Smooth muscle cell (in vitro differentiated cells): ENCODE data around the gene PDPK1. TPM values are rescaled to one million over a fixed set of nuclear protein-coding genes. Genes with fewer than 3 reads are reported as not detected.
"Not testable (repeated sequence)": the region's sequence is repeated elsewhere in the genome, so short reads cannot be mapped to it uniquely, and the experiment has no call there.

Experiments
- DNase-seq: peaks from one replicate; lab custom pipeline; 2025; ENCODE audit not compliant: unreplicated experiment; lab: John Stamatoyannopoulos, UW
- H2AFZ ChIP-seq: fragments of 200-600 bp; sonication (generic); 2 replicates; pipeline ENCODE4 v1.6.0; 2016; ENCODE audit warnings: antibody characterized with exemption, low read depth, mild to moderate bottlenecking
- H3F3A ChIP-seq: fragments of 200-600 bp; sonication (generic); 2 replicates; pipeline ENCODE4 v1.6.0; 2017; ENCODE audit warnings: antibody characterized with exemption, low read depth
- H3K27ac ChIP-seq: fragments of 200-600 bp; sonication (generic); 2 replicates; pipeline ENCODE4 v1.5.1; 2016; ENCODE audit warnings: low read depth, mild to moderate bottlenecking
- H3K27me3 ChIP-seq: fragments of 200-600 bp; sonication (generic); 2 replicates; pipeline ENCODE4 v1.6.1; 2016; ENCODE audit warnings: low read depth, mild to moderate bottlenecking
- H3K36me3 ChIP-seq: fragments of 200-600 bp; sonication (generic); 2 replicates; pipeline ENCODE4 v1.5.1; 2016; ENCODE audit warnings: low read depth
- H3K4me1 ChIP-seq: fragments of 200-600 bp; sonication (generic); 2 replicates; pipeline ENCODE4 v1.5.1; 2016; ENCODE audit warnings: low read depth
- H3K4me2 ChIP-seq: fragments of 200-600 bp; sonication (generic); 2 replicates; pipeline ENCODE4 v1.6.0; 2016; ENCODE audit warnings: mild to moderate bottlenecking
- H3K4me3 ChIP-seq: fragments of 200-600 bp; sonication (generic); 2 replicates; pipeline ENCODE4 v1.5.1; 2016; ENCODE audit warnings: mild to moderate bottlenecking
- H3K79me2 ChIP-seq: fragments of 200-600 bp; sonication (generic); 2 replicates; pipeline ENCODE4 v1.6.0; 2016; ENCODE audit warnings: low read depth, mild to moderate bottlenecking
- H3K9ac ChIP-seq: fragments of 200-600 bp; sonication (generic); 2 replicates; pipeline ENCODE4 v1.6.0; 2016; ENCODE audit warnings: low read depth
- H3K9me3 ChIP-seq: fragments of 200-600 bp; sonication (generic); replicated peaks from 2 replicates; pipeline ENCODE4 v1.5.1; 2016; ENCODE audit warnings: low read depth
- H4K20me1 ChIP-seq: fragments of 200-600 bp; sonication (generic); 2 replicates; pipeline ENCODE4 v1.6.0; 2016; ENCODE audit warnings: low read depth
- CTCF ChIP-seq: fragments of 200-600 bp; sonication (generic); IDR thresholded peaks from 2 replicates; pipeline ENCODE4 v1.5.1; 2017; ENCODE audit warnings: borderline replicate concordance, mild to moderate bottlenecking, antibody characterized with exemption; ENCODE audit not compliant: insufficient read depth, poor library complexity, severe bottlenecking
- WGBS: methylation state at CpG from one replicate; pipeline ENCODE4 v1.1.7; 2016; ENCODE audit warnings: low lambda C conversion rate; 5-methylcytosine and 5-hydroxymethylcytosine counted together
- polyA plus RNA-seq: library from polyadenylated mRNA; unstranded; fragments of >200 nt; fragmentation: Nextera tagmentation; extraction: Ambion mirVana; gene quantifications from 2 replicates; pipeline ENCODE4 v1.2.1, GENCODE V29; 2016
- total RNA-seq: library from RNA; depleted of rRNA; stranded (reverse); fragments of >200 nt; gene quantifications from 2 replicates; pipeline ENCODE4 v1.2.3, GENCODE V29; 2014

PDPK1 gene
- total and polyA plus RNA-seq, 2 experiments from 2014 or later: 16.4 to 23.8 TPM

GRCh38 chr16:2531371-2531695 lies 6.5 kb upstream of the PDPK1 start, which contains the start of gene CEMP1:
TSS of gene CEMP1 (minus strand) at chr16:2531408. CDS start at chr16:2531073, 335 bp downstream.
- no peak for TF ChIP-seq CTCF
- WGBS: 19% methylated on average over 10 of the region's 11 CpGs
- Histone ChIP-seq H3K36me3 (no peaks in the 10 kb centered on the region), H3K79me2 (no peaks in the 10 kb centered on the region), H3K4me3 (peak within 1 kb of the TSS; percentile 65), H3K9me3 (no peaks in the 10 kb centered on the region), H3K27me3 (no peaks in the 10 kb centered on the region), H3K27ac (peak within 1 kb of the TSS; percentile 65), H3K9ac (peak within 1 kb of the TSS; percentile 74), H3K4me2 (peak within 1 kb of the TSS; percentile 94), H3K4me1 (peaks cover 6% of the 10 kb centered on the region), H3F3A (peaks cover 14% of the 10 kb centered on the region), H4K20me1 (no peaks in the 10 kb centered on the region), H2AFZ (no peak within 1 kb of the TSS)
- no peak for DNase-seq

- H2AFZ ChIP-seq: no peak overlapping the region
Measured at GRCh38 chr16:2531696-2532493, 5.9 kb upstream of the PDPK1 start.

GRCh38 chr16:2532494-2533141 lies 5.2 kb upstream of the PDPK1 start:
- Histone ChIP-seq H3K27ac (peak overlapping the region; percentile 61), H4K20me1 (no peaks in the 10 kb centered on the region), H3K9me3 (no peaks in the 10 kb centered on the region), H3K4me1 (peaks cover 6% of the 10 kb centered on the region), H3K27me3 (no peaks in the 10 kb centered on the region), H3K79me2 (no peaks in the 10 kb centered on the region), H2AFZ (no peak overlapping the region), H3K36me3 (no peaks in the 10 kb centered on the region), H3K4me3 (peak overlapping the region; percentile 65), H3F3A (peaks cover 15% of the 10 kb centered on the region), H3K9ac (peak overlapping the region; percentile 61), H3K4me2 (peak overlapping the region; percentile 93)
- TF ChIP-seq CTCF: no peak
- DNase-seq: no peak
- WGBS: 4% methylated on average over 37 of the region's 37 CpGs

More at GRCh38 chr16:2531696-2532493, 5.9 kb upstream of the PDPK1 start:
- no peaks in the 10 kb centered on the region for H3K27me3 ChIP-seq
- H3K4me1 ChIP-seq: peaks cover 6% of the 10 kb centered on the region
- peak overlapping the region; percentile 65 for H3K4me3 ChIP-seq
- H3K79me2 ChIP-seq: no peaks in the 10 kb centered on the region
- H3K4me2 ChIP-seq: peak overlapping the region; percentile 94
- H3K9me3 ChIP-seq: no peaks in the 10 kb centered on the region
- H3K36me3 ChIP-seq: no peaks in the 10 kb centered on the region
- peak overlapping the region; percentile 65 for H3K27ac ChIP-seq
- DNase-seq: peak; percentile 91
- no peak for TF ChIP-seq CTCF
- WGBS: under 1% methylated on average over 44 of the region's 84 CpGs
- peak overlapping the region; percentile 74 for H3K9ac ChIP-seq
- H4K20me1 ChIP-seq: no peaks in the 10 kb centered on the region
- H3F3A ChIP-seq: peaks cover 15% of the 10 kb centered on the region

GRCh38 chr16:2533142-2533755 lies 4.6 kb upstream of the PDPK1 start:
- not testable (repeated sequence) for H3K9ac ChIP-seq

More at GRCh38 chr16:2533142-2533755, 4.6 kb upstream of the PDPK1 start:
- Histone ChIP-seq H3K27ac (peak overlapping the region; percentile 61), H3K4me3 (peak overlapping the region; percentile 65), H3F3A (peaks cover 15% of the 10 kb centered on the region), H3K4me2 (peak overlapping the region; percentile 93)
- WGBS: 61% methylated on average over 15 of the region's 16 CpGs
- not testable (repeated sequence) for H3K79me2 ChIP-seq, DNase-seq, H4K20me1 ChIP-seq, H3K4me1 ChIP-seq, H2AFZ ChIP-seq, H3K27me3 ChIP-seq, H3K36me3 ChIP-seq, H3K9me3 ChIP-seq
